Lung (tissue), 12 donors: ENCODE data around the gene ANO2. TPM values are rescaled to one million over a fixed set of nuclear protein-coding genes. Genes with fewer than 3 reads are reported as not detected.

Source experiments
- ATAC-seq: fragments of 200-7000 bp; cut with Tn5 transposase; one replicate; pipeline ENCODE4 v1.9.1; 2020; ENCODE audit warnings: moderate number of reproducible peaks; ENCODE audit not compliant: insufficient read depth, low FRiP score
- DNase-seq, 3 donors: peaks; one replicate each; pipeline ENCODE4 v3.0.0-alpha.2; 2013 to 2017
- H3K27ac ChIP-seq, 2 donors: one replicate each; pipeline ENCODE4 v1.5.1; 2013; ENCODE audit warnings: mild to moderate bottlenecking in 2 of 2, moderate library complexity in 2 of 2, control low read depth in 1 of 2, inconsistent platforms in 1 of 2, low read depth in 1 of 2, low read length in 1 of 2
- H3K27me3 ChIP-seq, 3 donors: one replicate each; pipeline ENCODE4 v1.5.1; 2013; ENCODE audit warnings: low read length in 2 of 3; ENCODE audit not compliant: control insufficient read depth in 3 of 3, insufficient read depth in 3 of 3
- H3K36me3 ChIP-seq, 4 donors: one replicate each; pipeline ENCODE4 v1.5.1; 2013; ENCODE audit warnings: low read length in 4 of 4, mild to moderate bottlenecking in 1 of 4, moderate library complexity in 1 of 4; ENCODE audit not compliant: control insufficient read depth in 4 of 4, insufficient read depth in 4 of 4
- H3K4me1 ChIP-seq, 5 donors: one replicate each; pipeline ENCODE4 v1.5.1; 2013; ENCODE audit warnings: low read length in 5 of 5, mild to moderate bottlenecking in 2 of 5, moderate library complexity in 1 of 5; ENCODE audit not compliant: control insufficient read depth in 5 of 5, insufficient read depth in 5 of 5
- H3K4me3 ChIP-seq: one replicate; pipeline ENCODE4 v1.5.1; 2013; ENCODE audit warnings: mild to moderate bottlenecking, control low read depth, moderate library complexity
- H3K9ac ChIP-seq, 2 donors: one replicate each; pipeline ENCODE4 v1.5.1; 2013; ENCODE audit warnings: low read length in 2 of 2, control low read depth in 1 of 2; ENCODE audit not compliant: insufficient read depth in 1 of 2
- H3K9me3 ChIP-seq, 4 donors: one replicate each; pipeline ENCODE4 v1.5.1; 2013; ENCODE audit warnings: low read length in 3 of 4, mild to moderate bottlenecking in 1 of 4, moderate library complexity in 1 of 4; ENCODE audit not compliant: control insufficient read depth in 4 of 4, insufficient read depth in 3 of 4
- CTCF ChIP-seq: IDR thresholded peaks from 2 replicates; pipeline ENCODE4 v1.5.1; 2012; ENCODE audit warnings: mild to moderate bottlenecking; ENCODE audit errors: control extremely low read depth, extremely low read depth
- WGBS, 2 donors: extraction: QIAGEN DNeasy Blood & Tissue Kit; methylation state at CpG; one replicate each; pipeline ENCODE4 v1.1.7; 2013; 5-methylcytosine and 5-hydroxymethylcytosine counted together
- polyA plus RNA-seq, 2 donors: library from polyadenylated mRNA; stranded (reverse); fragments of 200-250 nt; gene quantifications; one replicate each; pipeline ENCODE4 v1.2.1, GENCODE V29; 2013
- total RNA-seq, 2 donors: library from RNA; depleted of rRNA in 1 of 2; stranded (reverse); fragments of >200 nt in 1 of 2; gene quantifications; one replicate each; pipeline ENCODE4 v1.2.1, GENCODE V29; 2014 to 2021
- donor health status: control.
- donor health status: control.
- donor health status: Bipolar disorder and iron deficiency.
- donor health status: healthy.
- donor health status: DM: yes; HTN: yes; CAD: no.

The ANO2 gene
- total and polyA plus RNA-seq, 4 donors, result 5.9 to 11.3 (median 7.4) TPM

DNA sequence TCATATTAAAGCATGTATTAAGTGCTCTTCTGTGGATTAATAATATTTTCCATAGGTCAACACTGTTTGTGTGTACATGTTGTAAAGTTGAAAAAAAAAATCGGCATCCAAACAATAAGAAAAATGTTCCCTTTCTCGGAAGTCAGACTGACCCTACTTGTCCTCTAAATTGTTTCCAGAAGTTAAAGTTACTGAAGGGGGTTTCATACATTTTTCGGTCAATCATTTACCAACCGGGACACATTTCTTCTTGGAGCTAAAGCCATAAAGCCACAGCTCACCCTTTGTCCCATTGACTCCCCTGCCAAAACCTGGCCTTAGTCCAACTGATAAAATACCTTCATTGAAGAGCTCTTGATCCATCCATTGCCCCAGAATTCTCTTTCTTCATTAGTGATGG, 230.0 kb downstream of the ANO2 start:
- peaks cover 0 to 12% (median 0%) of the 10 kb centered on the region in 5 donors for H3K4me1 ChIP-seq
- no peak for TF ChIP-seq CTCF
- 65 to 81% methylated on average over 4 of the region's 4 CpGs for WGBS, 2 donors
- no peak overlapping the region for H3K27ac ChIP-seq
- H3K36me3 ChIP-seq, result no peaks in the 10 kb centered on the region
- ATAC-seq, result no peak
- H3K4me3 ChIP-seq, result no peak overlapping the region
- no peaks in the 10 kb centered on the region for H3K27me3 ChIP-seq
- DNase-seq, result peak in 1 of 3 donors; percentile 36
- H3K9me3 ChIP-seq, result peaks cover 0 to 3% (median 0%) of the 10 kb centered on the region in 4 donors
- H3K9ac ChIP-seq, result no peak overlapping the region

GRCh38 chr12:5713599-5714081, 231.4 kb downstream of the ANO2 start:
- WGBS, 2 donors, result 91 to 95% methylated on average over 6 of the region's 6 CpGs
- H3K4me1 ChIP-seq, result peaks cover 0 to 4% (median 0%) of the 10 kb centered on the region in 5 donors
- no peak for ATAC-seq
- no peaks in the 10 kb centered on the region for H3K27me3 ChIP-seq
- no peaks in the 10 kb centered on the region for H3K36me3 ChIP-seq
- no peak overlapping the region for H3K4me3 ChIP-seq
- no peak for TF ChIP-seq CTCF
- H3K9ac ChIP-seq, result no peak overlapping the region
- DNase-seq, result no peak
- H3K9me3 ChIP-seq, result peaks cover 0 to 3% (median 0%) of the 10 kb centered on the region in 4 donors
- H3K27ac ChIP-seq, result no peak overlapping the region

- no peaks in the 10 kb centered on the region for H3K36me3 ChIP-seq
- peaks cover 0 to under 1% (median 0%) of the 10 kb centered on the region in 4 donors for H3K9me3 ChIP-seq
- TF ChIP-seq CTCF, result no peak
- no peak overlapping the region for H3K9ac ChIP-seq
- no peak overlapping the region for H3K27ac ChIP-seq
- DNase-seq (peak in 2 of 3 donors; percentile 28 to 43), ATAC-seq (no peak)
- WGBS, 2 donors, result 46 to 74% methylated on average over 1 of the region's 1 CpG
- no peaks in the 10 kb centered on the region for H3K4me1 ChIP-seq
- no peak overlapping the region for H3K4me3 ChIP-seq
- peaks cover 0 to under 1% (median 0%) of the 10 kb centered on the region in 3 donors for H3K27me3 ChIP-seq
Observed at GRCh38 chr12:5710260-5710878, 234.7 kb downstream of the ANO2 start.
